ENCODE measurements around the gene ZNF853. TPM values are rescaled to one million over a fixed set of nuclear protein-coding genes. Genes with fewer than 3 reads are reported as not detected.

The ZNF853 gene
- total RNA-seq, 1 donor from 2014 or later, result 9.7 TPM

GRCh38 chr7:6636741-6637543 is 21.5 kb downstream of the ZNF853 start, which contains the start of gene ZNF316:
Gene ZNF316, plus strand, starts transcription at chr7:6637318. Its CDS starts 5,092 bp downstream, at chr7:6642410.
- Mint-ChIP-seq H3K27me3 (ENCODE audit: low read depth) (no peaks in the 10 kb centered on the region), H3K9me3 (no peaks in the 10 kb centered on the region), H3K4me3 (peak within 1 kb of the TSS; percentile 87), H3K27ac (ENCODE audit: unreplicated experiment) (peak within 1 kb of the TSS; percentile 62), H3K36me3 (ENCODE audit: low read depth) (peaks cover 7% of the 10 kb centered on the region), H3K4me1 (peaks cover 27% of the 10 kb centered on the region)
- TF ChIP-seq CTCF (conservative IDR thresholded peaks at IDR 0.05), result no peak
- peak; percentile 34 for DNase-seq (ENCODE audit: low read depth, low spot score)

DNA sequence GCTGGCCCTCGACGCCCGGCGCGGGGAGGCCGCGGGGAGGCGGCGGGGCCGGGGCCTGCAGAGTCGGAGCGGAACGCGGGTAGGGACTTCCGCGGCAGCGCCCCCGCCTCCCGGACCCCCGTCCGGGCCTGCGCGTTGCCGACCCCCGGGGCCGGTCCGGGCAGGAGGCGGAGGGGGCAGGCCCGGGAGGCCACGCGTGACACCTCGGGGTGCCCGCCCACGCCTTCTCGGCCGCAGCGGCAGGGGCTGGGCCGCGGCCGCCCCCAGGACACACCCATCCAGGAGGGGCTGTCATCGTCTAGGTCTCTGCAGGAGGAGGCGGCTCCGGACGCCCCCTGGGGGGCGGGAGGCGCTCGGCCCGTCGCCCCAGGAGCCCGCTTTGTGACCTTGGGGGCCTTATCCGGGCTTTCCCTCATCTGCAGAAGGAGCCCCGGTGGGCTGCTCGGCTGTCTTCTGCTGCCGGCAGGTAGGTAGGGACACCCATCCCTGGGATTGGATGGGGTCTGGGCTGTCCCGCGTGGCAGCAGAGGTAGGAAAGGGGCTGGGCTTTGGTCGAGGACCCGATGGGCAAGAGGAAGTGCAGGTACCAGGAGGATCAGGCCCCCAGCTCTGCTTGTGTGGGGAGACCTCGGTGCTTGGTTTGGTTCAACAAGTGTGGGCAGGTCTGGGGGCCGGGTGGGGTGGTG is 22.3 kb downstream of the ZNF853 start:
- peak; percentile 30 for DNase-seq (ENCODE audit: low read depth, low spot score)
- H3K4me3 Mint-ChIP-seq, result peak overlapping the region; percentile 87
- peak overlapping the region; percentile 62 for H3K27ac Mint-ChIP-seq (ENCODE audit: unreplicated experiment)
- peaks cover 7% of the 10 kb centered on the region for H3K36me3 Mint-ChIP-seq (ENCODE audit: low read depth)
- H3K4me1 Mint-ChIP-seq, result peaks cover 27% of the 10 kb centered on the region
- no peaks in the 10 kb centered on the region for H3K9me3 Mint-ChIP-seq
- no peaks in the 10 kb centered on the region for H3K27me3 Mint-ChIP-seq (ENCODE audit: low read depth)
- peak; percentile 50 for TF ChIP-seq CTCF (conservative IDR thresholded peaks at IDR 0.05)

DNA sequence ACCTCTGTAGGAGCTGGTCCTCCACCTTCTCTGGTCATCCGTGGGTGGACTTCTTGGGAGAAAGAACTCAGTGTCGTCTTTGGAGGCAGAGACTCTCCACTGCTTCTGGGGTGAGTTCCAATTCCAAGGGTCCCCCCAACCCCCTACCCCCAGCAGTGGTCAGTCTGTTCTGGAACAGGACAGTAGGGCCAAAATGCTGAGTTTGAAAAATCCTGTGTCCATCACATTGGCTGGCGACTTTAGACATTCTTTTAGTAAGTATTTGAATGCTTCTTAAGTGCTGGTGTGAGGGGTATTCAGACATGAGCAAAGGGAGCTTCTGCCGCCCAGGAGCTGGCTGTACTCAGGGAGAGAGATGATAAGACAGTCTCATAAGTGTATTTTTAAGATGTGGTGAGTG is 23.6 kb downstream of the ZNF853 start:
- Mint-ChIP-seq H3K4me3 (peak overlapping the region; percentile 87), H3K9me3 (no peaks in the 10 kb centered on the region), H3K4me1 (peaks cover 27% of the 10 kb centered on the region), H3K27ac (ENCODE audit: unreplicated experiment) (peak overlapping the region; percentile 19), H3K27me3 (ENCODE audit: low read depth) (no peaks in the 10 kb centered on the region), H3K36me3 (ENCODE audit: low read depth) (peaks cover 7% of the 10 kb centered on the region)
- DNase-seq (ENCODE audit: low read depth, low spot score), result no peak
- no peak for TF ChIP-seq CTCF (conservative IDR thresholded peaks at IDR 0.05)

DNA sequence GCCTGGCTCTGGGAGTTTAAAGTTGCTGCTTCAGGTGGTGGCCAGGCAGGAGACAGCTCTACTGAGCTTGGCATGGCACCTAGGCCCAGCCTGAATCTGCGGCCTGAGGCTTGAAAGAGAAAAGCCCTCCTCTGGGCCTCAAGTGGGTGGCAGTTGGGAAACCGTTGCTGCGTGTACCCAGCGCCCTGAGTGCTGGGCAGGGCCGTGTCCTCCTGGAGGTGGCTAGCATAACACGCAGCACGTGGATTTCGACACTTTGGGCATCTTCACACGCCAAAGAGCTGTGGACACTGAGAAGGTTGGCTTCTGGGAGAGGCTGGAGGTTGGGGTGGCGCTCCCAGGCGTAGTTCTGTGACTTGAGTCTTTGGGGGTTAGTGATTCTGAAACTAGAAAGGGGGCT is 24.2 kb downstream of the ZNF853 start:
- TF ChIP-seq CTCF (conservative IDR thresholded peaks at IDR 0.05), result no peak

GRCh38 chr7:6640246-6640721 is 24.9 kb downstream of the ZNF853 start:
- TF ChIP-seq CTCF (conservative IDR thresholded peaks at IDR 0.05), result no peak
- Mint-ChIP-seq H3K4me1 (peaks cover 27% of the 10 kb centered on the region), H3K4me3 (peak overlapping the region; percentile 87), H3K9me3 (no peaks in the 10 kb centered on the region), H3K27ac (ENCODE audit: unreplicated experiment) (peak overlapping the region; percentile 75), H3K36me3 (ENCODE audit: low read depth) (peaks cover 7% of the 10 kb centered on the region), H3K27me3 (ENCODE audit: low read depth) (no peaks in the 10 kb centered on the region)
- DNase-seq (ENCODE audit: low read depth, low spot score), result no peak

More for the DNA sequence above, 24.2 kb downstream of the ZNF853 start:
- Mint-ChIP-seq H3K9me3 (no peaks in the 10 kb centered on the region), H3K36me3 (ENCODE audit: low read depth) (peaks cover 7% of the 10 kb centered on the region), H3K4me3 (peak overlapping the region; percentile 87), H3K4me1 (peaks cover 27% of the 10 kb centered on the region), H3K27me3 (ENCODE audit: low read depth) (no peaks in the 10 kb centered on the region), H3K27ac (ENCODE audit: unreplicated experiment) (no peak overlapping the region)
- no peak for DNase-seq (ENCODE audit: low read depth, low spot score)

All from neural crest cell (in vitro differentiated cells).